PC-9 (cell line): ENCODE results near the gene STAMBP. TPM values are rescaled to one million over a fixed set of nuclear protein-coding genes. Genes with fewer than 3 reads are reported as not detected.

Source experiments
- Bru-seq: library from RNA; stranded (reverse); fragments of 400-500 nt; gene quantifications from one replicate; lab custom pipeline; 2021; lab: Mats Ljungman, UMichigan
- BruChase-seq, 2 experiments: library from RNA; stranded (reverse); fragments of 400-500 nt; gene quantifications; one replicate each; lab custom pipeline; 2021; lab: Mats Ljungman, UMichigan
- BruUV-seq: library from RNA; stranded (reverse); fragments of 400-500 nt; replicated peaks from 2 replicates; lab custom pipeline; 2021; lab: Mats Ljungman, UMichigan
- CTCF ChIA-PET: fragments of 300-600 bp; sonication (Branson Sonifier 250); formaldehyde crosslinking; loops from one replicate; lab custom pipeline; 2022; ENCODE audit warnings: antibody characterized with exemption; lab: Charles Lee
- POLR2A ChIA-PET: fragments of 300-600 bp; sonication (Branson Sonifier 250); formaldehyde crosslinking; loops from one replicate; lab custom pipeline; 2022; ENCODE audit warnings: antibody characterized with exemption; ENCODE audit not compliant: unreplicated experiment; lab: Charles Lee
- DNase-seq, 2 experiments: peaks; one replicate each; pipeline versions ENCODE4 v3.0.0 to v3.0.0-alpha.2; 2015 to 2022; ENCODE audit warnings: mixed read lengths in 1 of 2
- H2AFZ ChIP-seq: fragments of 200-600 bp; sonication (generic); 2 replicates; pipeline ENCODE4 v1.8.1; 2017; ENCODE audit warnings: antibody characterized with exemption
- H3F3A ChIP-seq: fragments of 200-600 bp; sonication (generic); 2 replicates; pipeline ENCODE4 v1.8.1; 2017; ENCODE audit warnings: antibody characterized with exemption, mild to moderate bottlenecking, low read depth; ENCODE audit not compliant: insufficient read depth
- H3K27ac ChIP-seq: fragments of 200-600 bp; sonication (generic); 2 replicates; pipeline ENCODE4 v1.6.1; 2016; ENCODE audit warnings: mixed run types
- H3K27me3 ChIP-seq: fragments of 200-600 bp; sonication (generic); 2 replicates; pipeline ENCODE4 v1.6.1; 2016; ENCODE audit warnings: low read depth, mixed run types; ENCODE audit not compliant: insufficient read depth
- H3K36me3 ChIP-seq: fragments of 200-600 bp; sonication (generic); 2 replicates; pipeline ENCODE4 v1.6.1; 2016; ENCODE audit warnings: low read depth, mixed run types
- H3K4me1 ChIP-seq: fragments of 200-600 bp; sonication (generic); replicated peaks from 2 replicates; pipeline ENCODE4 v1.6.1; 2016; ENCODE audit warnings: mixed run types; ENCODE audit not compliant: insufficient read depth
- H3K4me2 ChIP-seq: fragments of 200-600 bp; sonication (generic); 2 replicates; pipeline ENCODE4 v1.6.1; 2017; ENCODE audit warnings: mixed run types
- H3K4me3 ChIP-seq: fragments of 200-600 bp; sonication (generic); 2 replicates; pipeline ENCODE4 v1.6.1; 2016; ENCODE audit warnings: mixed run types
- H3K79me2 ChIP-seq: fragments of 200-600 bp; sonication (generic); 2 replicates; pipeline ENCODE4 v1.6.1; 2017; ENCODE audit warnings: low read depth, mixed run types
- H3K9me2 ChIP-seq: fragments of 200-600 bp; sonication (generic); 2 replicates; pipeline ENCODE4 v1.8.1; 2017; ENCODE audit warnings: mild to moderate bottlenecking; ENCODE audit not compliant: insufficient read depth
- H3K9me3 ChIP-seq: fragments of 200-600 bp; sonication (generic); 2 replicates; pipeline ENCODE4 v1.8.1; 2016; ENCODE audit warnings: low read depth; ENCODE audit not compliant: insufficient read depth
- H4K20me1 ChIP-seq: fragments of 200-600 bp; sonication (generic); 2 replicates; pipeline ENCODE4 v1.8.1; 2017; ENCODE audit not compliant: insufficient read depth
- CTCF ChIP-seq: fragments of 200-600 bp; sonication (generic); conservative IDR thresholded peaks from 2 replicates; pipeline ENCODE4 v1.6.1; 2017; ENCODE audit warnings: mixed run types, antibody characterized with exemption, mild to moderate bottlenecking, moderate library complexity
- EZH2 ChIP-seq: fragments of 200-600 bp; sonication (generic); IDR thresholded peaks from 2 replicates; pipeline ENCODE4 v1.8.0; 2017; ENCODE audit warnings: antibody characterized with exemption, low read depth
- intact Hi-C: fragments of 100-400 bp; cut with micrococcal nuclease; formaldehyde crosslinking; loops from one replicate; pipeline ENCODE4 v1.10.0; 2022; ENCODE audit not compliant: unreplicated experiment
- long read RNA-seq: library from polyadenylated mRNA; stranded (forward); transcript quantifications from one replicate; pipeline ENCODE4 v2.0.0, GENCODE V29; 2022
- total RNA-seq: library from RNA; stranded (reverse); gene quantifications from 2 replicates; pipeline ENCODE4 v1.2.3, GENCODE V29; 2021

The STAMBP gene
- 42.9 and 52.2 TPM in 2 replicates for total RNA-seq
- percentile 77 among the genes with signal in this experiment for Bru-seq, nascent RNA
- BruChase-seq, experiment 1, labeled RNA remaining after a 2-hour chase: percentile 78 among the genes with signal in this experiment
- BruChase-seq, experiment 2, labeled RNA remaining after a 6-hour chase: percentile 84 among the genes with signal in this experiment
- long read RNA-seq, full-length matches to known transcripts: 71 of 110 reads
- long read RNA-seq, partial matches to known transcripts: 5 of 110 reads
- long read RNA-seq, other reads (novel, unspliced or antisense): 34 of 110 reads

- BruUV-seq: TSS peak; percentile 79
- peaks cover 37% of the 10 kb centered on the region for H3K4me1 ChIP-seq
Measured at GRCh38 chr2:73828818-73829570, at the start of gene STAMBP. STAMBP (plus strand) TSS chr2:73828961; CDS start chr2:73830857, 1,896 bp downstream.

GRCh38 chr2:73779467-73780236 lies 49.1 kb upstream of the STAMBP start, which contains the start of gene DUSP11:
DUSP11 (minus strand) TSS chr2:73780103; CDS start chr2:73779974, 129 bp downstream.
- DNase-seq: peak; percentile 88 to 92
- peak within 1 kb of the TSS; percentile 15; the same call in 1 of the 2 replicates for H3K27ac ChIP-seq
- no peaks in the 10 kb centered on the region for H3K27me3 ChIP-seq
- H4K20me1 ChIP-seq: no peaks in the 10 kb centered on the region
- H3K79me2 ChIP-seq: peaks cover 24% of the 10 kb centered on the region
- H3K4me2 ChIP-seq: peak within 1 kb of the TSS; percentile 89
- peak within 1 kb of the TSS; percentile 100 for H2AFZ ChIP-seq
- no peaks in the 10 kb centered on the region for H3K9me3 ChIP-seq
- intact Hi-C loops: no loop called here
- H3K4me1 ChIP-seq: peaks cover 22% of the 10 kb centered on the region
- TF ChIP-seq CTCF (peak; percentile 98), EZH2 (no peak)
- peaks cover 17% of the 10 kb centered on the region for H3K36me3 ChIP-seq
- no peaks in the 10 kb centered on the region for H3K9me2 ChIP-seq
- no peaks in the 10 kb centered on the region for H3F3A ChIP-seq
- peak within 1 kb of the TSS; percentile 70 for H3K4me3 ChIP-seq
- BruUV-seq: TSS peak; percentile 33
- ChIA-PET POLR2A (interaction anchor here (0.7 kb wide), 1 partner anchor 847 kb away, joined by 4 read pairs; no protein-coding TSS in a partner anchor), CTCF (interaction anchor here (0.6 kb wide), 1 partner anchor 58 kb away, joined by 5 read pairs; no protein-coding TSS in a partner anchor)

More at GRCh38 chr2:73828818-73829570, at the start of gene STAMBP:
- DNase-seq: peak; percentile 88 to 93
- ChIA-PET POLR2A (interaction anchor here (0.5 to 0.7 kb wide), 8 partner anchors 15 to 349 kb away, joined by 3 to 8 read pairs (median 3); no protein-coding TSS in a partner anchor), CTCF (interaction anchor here (0.6 to 1.1 kb wide), 4 partner anchors 292 to 363 kb away, joined by 3 to 4 read pairs (median 4); partner anchors contain the start of gene MOB1A)
- intact Hi-C loops: no loop called here
- no peaks in the 10 kb centered on the region for H4K20me1 ChIP-seq
- H3K9me2 ChIP-seq: no peaks in the 10 kb centered on the region
- H3F3A ChIP-seq: peaks cover 8% of the 10 kb centered on the region; the same call in 1 of the 2 replicates
- peak within 1 kb of the TSS; percentile 63 for H3K27ac ChIP-seq
- TF ChIP-seq EZH2: no peak
- TF ChIP-seq CTCF: no peak
- peaks cover 25% of the 10 kb centered on the region for H3K36me3 ChIP-seq
- H3K9me3 ChIP-seq: no peaks in the 10 kb centered on the region
- peak within 1 kb of the TSS; percentile 94 for H2AFZ ChIP-seq
- H3K4me2 ChIP-seq: peak within 1 kb of the TSS; percentile 91
- H3K27me3 ChIP-seq: no peaks in the 10 kb centered on the region
- H3K79me2 ChIP-seq: peaks cover 45% of the 10 kb centered on the region
- peak within 1 kb of the TSS; percentile 90 for H3K4me3 ChIP-seq
